ENCODE results near the gene IPO13.
A peak's percentile ranks its signal among the peaks of the same experiment; 100 is the strongest.

Gene IPO13

GRCh38 chr1:43932786-43933385, 13.9 kb upstream of the IPO13 start:
- H3K27ac ChIP-seq = no peak overlapping the region
- no peak for TF ChIP-seq ZFX (IDR thresholded peaks at IDR 0.05)
- no peak for TF ChIP-seq CTCF (conservative IDR thresholded peaks at IDR 0.05)

- no peak within 1 kb of the TSS; the same call in 1 of the 2 replicates for H3K27ac ChIP-seq
- TF ChIP-seq ZFX (IDR thresholded peaks at IDR 0.05) (no peak), CTCF (conservative IDR thresholded peaks at IDR 0.05) (no peak)
These were observed 13.2 kb upstream of the IPO13 start, which contains the start of gene ARTN for GRCh38 chr1:43933386-43934100. Gene ARTN, plus strand, starts transcription at chr1:43933801. Its CDS starts 1,856 bp downstream, at chr1:43935657.

- TF ChIP-seq CTCF (conservative IDR thresholded peaks at IDR 0.05) = peak; percentile 91
- TF ChIP-seq ZFX (IDR thresholded peaks at IDR 0.05) = no peak
- peak overlapping the region; percentile 93 for H3K27ac ChIP-seq
These were observed 12.4 kb upstream of the IPO13 start for GRCh38 chr1:43934101-43934985.

- TF ChIP-seq ZFX (IDR thresholded peaks at IDR 0.05) (no peak), CTCF (conservative IDR thresholded peaks at IDR 0.05) (peak; percentile 57)
- H3K27ac ChIP-seq = peak overlapping the region; percentile 93
These were observed 11.8 kb upstream of the IPO13 start for GRCh38 chr1:43934986-43935324.

- peak overlapping the region; percentile 93 for H3K27ac ChIP-seq
- TF ChIP-seq ZFX (IDR thresholded peaks at IDR 0.05) (peak; percentile 80), CTCF (conservative IDR thresholded peaks at IDR 0.05) (no peak)
These were observed 10.9 kb upstream of the IPO13 start for GRCh38 chr1:43935711-43936427.

GRCh38 chr1:43936431-43937151, 10.2 kb upstream of the IPO13 start:
- TF ChIP-seq ZFX (IDR thresholded peaks at IDR 0.05) (0 out of 2 replicates have a peak, but pooled peaks have one; percentile 50), CTCF (conservative IDR thresholded peaks at IDR 0.05) (peak; percentile 54)
- peak overlapping the region; percentile 93 for H3K27ac ChIP-seq

Data from C4-2B (cell line).